Measurements from ENCODE around the gene BLTP3B. TPM values are rescaled to one million over a fixed set of nuclear protein-coding genes. Genes with fewer than 3 reads are reported as not detected.

Gene BLTP3B
- total and polyA plus RNA-seq, 2 donors (not counting 1 experiment from before 2014, with no cell fraction given), result 9.1 to 27.4 TPM

DNA sequence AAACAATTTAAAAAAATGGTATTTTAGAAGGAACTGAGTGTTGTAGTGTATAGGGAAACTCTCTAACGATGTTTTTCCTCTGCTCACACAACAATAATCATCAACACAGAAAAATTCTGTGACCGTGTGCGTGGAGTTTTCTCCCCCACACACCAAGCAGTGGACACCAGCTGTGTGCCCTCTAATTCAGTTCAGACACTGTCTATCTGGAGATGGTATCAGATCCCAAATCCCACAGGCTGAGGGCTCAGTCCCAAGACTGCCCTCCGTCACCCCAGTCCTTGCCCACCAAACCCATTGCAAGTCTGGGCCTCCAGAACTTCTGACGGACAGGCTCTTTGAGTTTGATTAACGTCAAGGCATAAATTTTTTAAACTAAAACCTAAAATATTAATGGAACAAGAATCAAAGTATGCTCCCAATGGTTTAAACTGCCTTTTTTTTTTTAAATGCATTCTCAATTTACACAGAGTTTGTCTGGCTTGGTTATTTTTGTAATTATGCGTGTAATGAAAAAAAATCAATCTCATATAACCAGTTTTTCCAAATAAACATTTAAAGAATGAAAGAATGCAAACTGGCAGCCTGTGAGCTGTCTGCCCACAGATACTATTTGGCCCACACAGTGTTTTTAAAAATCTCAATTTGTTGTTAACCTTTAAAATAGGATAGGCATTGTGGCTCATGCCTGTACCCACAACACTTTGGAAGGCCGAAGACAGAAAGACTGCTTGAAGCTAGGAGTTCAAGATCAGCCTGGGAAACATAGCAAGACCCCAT is 19.2 kb downstream of the BLTP3B start:
- ChIA-PET POLR2A (no interaction called here), CTCF (no interaction called here)
- intact Hi-C loops (cut with micrococcal nuclease), result no loop called here

DNA sequence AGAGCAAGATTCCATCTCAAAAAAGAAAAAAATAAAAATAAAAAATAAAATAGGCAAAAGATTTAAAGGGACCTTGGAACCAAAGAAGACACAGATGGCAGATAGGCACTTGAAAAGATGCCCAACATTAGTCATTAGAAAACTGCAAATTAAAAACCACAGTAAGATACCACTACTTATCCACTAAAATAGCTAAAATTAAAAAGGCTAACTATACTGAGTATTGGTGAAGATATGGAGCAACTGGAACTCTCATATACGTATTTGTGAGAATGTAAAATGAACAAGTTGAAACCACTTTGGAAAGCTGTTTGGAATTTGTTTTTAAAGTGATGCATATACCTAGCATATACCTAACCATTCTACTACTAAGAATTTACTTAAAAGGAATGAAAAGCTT is 22.3 kb downstream of the BLTP3B start:
- no peak for DNase-seq
- no peak for TF ChIP-seq EZH2 (IDR thresholded peaks at IDR 0.05; ENCODE audit: borderline replicate concordance, insufficient read depth, low read depth, low read length, poor library complexity, severe bottlenecking)
- TF ChIP-seq, protein P1, sequence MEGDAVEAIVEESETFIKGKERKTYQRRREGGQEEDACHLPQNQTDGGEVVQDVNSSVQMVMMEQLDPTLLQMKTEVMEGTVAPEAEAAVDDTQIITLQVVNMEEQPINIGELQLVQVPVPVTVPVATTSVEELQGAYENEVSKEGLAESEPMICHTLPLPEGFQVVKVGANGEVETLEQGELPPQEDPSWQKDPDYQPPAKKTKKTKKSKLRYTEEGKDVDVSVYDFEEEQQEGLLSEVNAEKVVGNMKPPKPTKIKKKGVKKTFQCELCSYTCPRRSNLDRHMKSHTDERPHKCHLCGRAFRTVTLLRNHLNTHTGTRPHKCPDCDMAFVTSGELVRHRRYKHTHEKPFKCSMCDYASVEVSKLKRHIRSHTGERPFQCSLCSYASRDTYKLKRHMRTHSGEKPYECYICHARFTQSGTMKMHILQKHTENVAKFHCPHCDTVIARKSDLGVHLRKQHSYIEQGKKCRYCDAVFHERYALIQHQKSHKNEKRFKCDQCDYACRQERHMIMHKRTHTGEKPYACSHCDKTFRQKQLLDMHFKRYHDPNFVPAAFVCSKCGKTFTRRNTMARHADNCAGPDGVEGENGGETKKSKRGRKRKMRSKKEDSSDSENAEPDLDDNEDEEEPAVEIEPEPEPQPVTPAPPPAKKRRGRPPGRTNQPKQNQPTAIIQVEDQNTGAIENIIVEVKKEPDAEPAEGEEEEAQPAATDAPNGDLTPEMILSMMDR (IDR thresholded peaks at IDR 0.05), result no peak
- H3K4me2 ChIP-seq (replicated peaks; ENCODE audit: low read depth, low read length, poor library complexity, severe bottlenecking), result no peak overlapping the region
- peaks cover 0 to 13% (median 4%) of the 10 kb centered on the region in 3 donors for H3K9me3 ChIP-seq (ENCODE audit: control extremely low read depth in 1 of 3, control insufficient read depth in 2 of 3, insufficient read depth in 1 of 3, low read length in 2 of 3)
- CTCF ChIA-PET, result interaction anchor here (0.9 to 1.0 kb wide), 2 partner anchors 34 to 80 kb away, joined by 4 read pairs; partner anchors contain the start of gene ACTR6
- H3K4me1 ChIP-seq (ENCODE audit: control insufficient read depth in 2 of 2, insufficient read depth in 2 of 2, low read length in 2 of 2), result no peaks in the 10 kb centered on the region
- H4K20me1 ChIP-seq (ENCODE audit: control insufficient read depth, insufficient read depth, low read length, poor library complexity, severe bottlenecking), result peaks cover 36% of the 10 kb centered on the region
- no peak for ATAC-seq (ENCODE audit: low read depth)
- intact Hi-C loops (cut with micrococcal nuclease), result no loop called here
- no peak overlapping the region for H3K9ac ChIP-seq (ENCODE audit: low read length)
- Mint-ChIP-seq H3K27me3 (no peaks in the 10 kb centered on the region), H3K4me1 (peaks cover 12% of the 10 kb centered on the region), H3K27ac (no peak overlapping the region), H3K4me3 (no peak overlapping the region), H3K9me3 (ENCODE audit: insufficient read depth) (peaks cover 2% of the 10 kb centered on the region)
- no peak overlapping the region for H3K4me3 ChIP-seq (ENCODE audit: control extremely low read depth in 1 of 5, extremely low read depth in 1 of 5, insufficient read depth in 1 of 5, low read depth in 2 of 5, low read length in 4 of 5)
- no CpG with 5 or more reads among the region's 1 CpG for WGBS (ENCODE audit: insufficient coverage)
- H2AFZ ChIP-seq (ENCODE audit: insufficient read depth, low read depth, low read length, poor library complexity, severe bottlenecking), result no peak overlapping the region
- H3K27me3 ChIP-seq (replicated peaks in 1 of 4; ENCODE audit: control extremely low read depth in 1 of 4, control insufficient read depth in 3 of 4, insufficient read depth in 4 of 4, low read length in 3 of 4), result no peaks in the 10 kb centered on the region
- POLR2A ChIA-PET, result no interaction called here
- H3K27ac ChIP-seq (ENCODE audit: low read length in 2 of 2), result no peak overlapping the region
- H3K36me3 ChIP-seq (replicated peaks in 1 of 2; ENCODE audit: control extremely low read depth in 1 of 2, control insufficient read depth in 1 of 2, extremely low read depth in 1 of 2, insufficient read depth in 2 of 2, low read length in 1 of 2), result no peaks in the 10 kb centered on the region
- H3K79me2 ChIP-seq (ENCODE audit: control insufficient read depth, insufficient read depth, low read length), result peaks cover 82% of the 10 kb centered on the region

More for the DNA sequence above, 19.2 kb downstream of the BLTP3B start:
- H3K4me3 Mint-ChIP-seq, result no peak overlapping the region
- no peak overlapping the region for H3K27ac Mint-ChIP-seq
- Histone ChIP-seq H4K20me1 (ENCODE audit: control insufficient read depth, insufficient read depth, low read length, poor library complexity, severe bottlenecking) (peaks cover 34% of the 10 kb centered on the region), H3K4me2 (replicated peaks; ENCODE audit: low read depth, low read length, poor library complexity, severe bottlenecking) (no peak overlapping the region), H3K9ac (ENCODE audit: low read length) (no peak overlapping the region), H2AFZ (ENCODE audit: insufficient read depth, low read depth, low read length, poor library complexity, severe bottlenecking) (no peak overlapping the region), H3K79me2 (ENCODE audit: control insufficient read depth, insufficient read depth, low read length) (peaks cover 75% of the 10 kb centered on the region), H3K27me3 (replicated peaks in 1 of 4; ENCODE audit: control extremely low read depth in 1 of 4, control insufficient read depth in 3 of 4, insufficient read depth in 4 of 4, low read length in 3 of 4) (no peaks in the 10 kb centered on the region), H3K4me3 (ENCODE audit: control extremely low read depth in 1 of 5, extremely low read depth in 1 of 5, insufficient read depth in 1 of 5, low read depth in 2 of 5, low read length in 4 of 5) (no peak overlapping the region), H3K36me3 (replicated peaks in 1 of 2; ENCODE audit: control extremely low read depth in 1 of 2, control insufficient read depth in 1 of 2, extremely low read depth in 1 of 2, insufficient read depth in 2 of 2, low read length in 1 of 2) (no peaks in the 10 kb centered on the region), H3K9me3 (ENCODE audit: control extremely low read depth in 1 of 3, control insufficient read depth in 2 of 3, insufficient read depth in 1 of 3, low read length in 2 of 3) (peaks cover 0 to 9% (median 4%) of the 10 kb centered on the region in 3 donors), H3K27ac (ENCODE audit: low read length in 2 of 2) (no peak overlapping the region), H3K4me1 (ENCODE audit: control insufficient read depth in 2 of 2, insufficient read depth in 2 of 2, low read length in 2 of 2) (peaks cover 0 to 3% of the 10 kb centered on the region in 2 donors)
- H3K9me3 Mint-ChIP-seq (ENCODE audit: insufficient read depth), result peaks cover 2% of the 10 kb centered on the region
- DNase-seq (no peak), ATAC-seq (ENCODE audit: low read depth) (no peak)
- WGBS (ENCODE audit: insufficient coverage), result 98% methylated on average over 4 of the region's 8 CpGs
- TF ChIP-seq EZH2 (IDR thresholded peaks at IDR 0.05; ENCODE audit: borderline replicate concordance, insufficient read depth, low read depth, low read length, poor library complexity, severe bottlenecking), result no peak
- TF ChIP-seq, protein P1 (IDR thresholded peaks at IDR 0.05), result no peak
- H3K4me1 Mint-ChIP-seq, result peaks cover 12% of the 10 kb centered on the region
- H3K27me3 Mint-ChIP-seq, result no peaks in the 10 kb centered on the region
